Mucosa of rectum (tissue), 2 donors: ENCODE data around the gene EPHA7.

ENCODE experiments used
- H3K27ac ChIP-seq, 2 donors: one replicate each; pipeline ENCODE4 v1.7.0; 2013; ENCODE audit warnings: inconsistent platforms in 2 of 2, low read depth in 2 of 2, low read length in 2 of 2
- H3K27me3 ChIP-seq, 2 donors: one replicate each; pipeline ENCODE4 v1.7.0; 2013; ENCODE audit warnings: low read length in 2 of 2; ENCODE audit not compliant: control insufficient read depth in 2 of 2, insufficient read depth in 2 of 2
- H3K36me3 ChIP-seq, 2 donors: one replicate each; pipeline ENCODE4 v1.7.0; 2013; ENCODE audit warnings: low read length in 2 of 2; ENCODE audit not compliant: control insufficient read depth in 2 of 2, insufficient read depth in 2 of 2
- H3K4me1 ChIP-seq, 2 donors: one replicate each; pipeline ENCODE4 v1.7.0; 2013; ENCODE audit warnings: low read length in 2 of 2, mild to moderate bottlenecking in 1 of 2; ENCODE audit not compliant: control insufficient read depth in 2 of 2, insufficient read depth in 2 of 2
- H3K4me3 ChIP-seq, 2 donors: one replicate each; pipeline ENCODE4 v1.7.0; 2013; ENCODE audit warnings: low read length in 2 of 2
- H3K9ac ChIP-seq, 2 donors: one replicate each; pipeline ENCODE4 v1.7.0; 2013; ENCODE audit warnings: low read length in 2 of 2, low read depth in 1 of 2, mild to moderate bottlenecking in 1 of 2
- H3K9me3 ChIP-seq, 2 donors: one replicate each; pipeline ENCODE4 v1.7.0; 2013; ENCODE audit warnings: low read length in 2 of 2; ENCODE audit not compliant: control insufficient read depth in 2 of 2
- donor health status: healthy.
- donor health status: Normal muscosa, but diverticular disease.

Gene EPHA7

DNA sequence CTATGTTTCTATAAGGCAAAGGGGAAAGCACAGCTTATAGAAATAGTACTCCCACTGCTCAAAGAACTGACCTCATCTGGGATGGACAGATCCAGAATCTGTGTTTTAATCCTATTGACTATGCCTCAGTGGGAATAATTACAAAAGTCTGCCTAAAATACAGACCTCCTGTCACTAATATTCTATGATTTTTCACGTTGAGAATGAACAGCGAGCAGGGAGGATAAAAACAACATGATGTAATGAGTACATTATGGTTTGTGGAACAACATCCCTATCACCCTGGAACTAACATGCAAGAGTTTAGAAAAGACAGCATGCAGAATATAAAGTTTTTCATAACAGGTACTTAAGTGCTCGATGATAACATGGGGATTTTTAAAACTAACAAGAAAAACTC, 53.9 kb downstream of the EPHA7 start:
- no peak overlapping the region for H3K9ac ChIP-seq
- no peaks in the 10 kb centered on the region for H3K36me3 ChIP-seq
- H3K4me3 ChIP-seq: no peak overlapping the region
- no peaks in the 10 kb centered on the region for H3K27me3 ChIP-seq
- no peaks in the 10 kb centered on the region for H3K9me3 ChIP-seq
- no peaks in the 10 kb centered on the region for H3K4me1 ChIP-seq
- no peak overlapping the region for H3K27ac ChIP-seq

DNA sequence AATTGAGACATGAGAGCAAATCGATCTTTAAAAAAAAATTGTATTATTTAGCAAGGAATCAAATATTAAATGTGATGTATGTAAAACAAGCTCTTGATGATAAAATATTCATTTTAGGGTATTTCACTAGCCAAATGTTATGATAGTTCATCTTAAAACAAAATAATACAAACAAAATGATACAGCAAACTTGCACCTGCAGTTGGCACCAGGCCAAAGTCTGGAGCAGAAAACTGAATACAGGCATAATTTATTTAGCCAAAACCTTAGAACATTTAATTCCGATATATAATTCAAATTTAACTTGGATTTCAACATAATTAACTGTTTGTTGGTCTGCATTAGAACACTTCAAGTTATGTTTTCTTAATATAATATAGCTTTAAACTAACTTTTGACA, 60.9 kb downstream of the EPHA7 start:
- Histone ChIP-seq H3K36me3 (no peaks in the 10 kb centered on the region), H3K4me1 (no peaks in the 10 kb centered on the region), H3K4me3 (no peak overlapping the region), H3K27me3 (no peaks in the 10 kb centered on the region), H3K9me3 (no peaks in the 10 kb centered on the region), H3K9ac (no peak overlapping the region), H3K27ac (no peak overlapping the region)

DNA sequence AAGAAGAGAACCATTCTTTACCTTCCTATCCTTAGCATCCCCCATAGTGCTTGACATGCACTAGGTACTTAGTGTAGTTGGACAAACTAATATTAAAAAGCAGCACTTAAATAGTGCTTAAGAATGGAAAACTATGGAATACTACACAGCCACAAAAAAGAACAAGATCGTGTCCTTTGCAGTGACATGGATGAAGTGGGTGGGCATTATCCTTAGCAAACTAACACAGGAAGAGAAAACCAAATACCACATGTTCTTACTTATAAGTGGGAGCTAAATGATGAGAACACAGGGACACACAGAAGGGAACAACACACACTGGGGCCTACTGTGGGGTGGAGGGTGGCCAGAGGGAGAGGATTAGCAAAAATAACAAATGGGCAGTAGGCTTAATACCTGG, 66.8 kb downstream of the EPHA7 start:
- Histone ChIP-seq H3K27ac (no peak overlapping the region), H3K36me3 (no peaks in the 10 kb centered on the region), H3K27me3 (no peaks in the 10 kb centered on the region), H3K9ac (no peak overlapping the region), H3K4me3 (no peak overlapping the region), H3K4me1 (no peaks in the 10 kb centered on the region), H3K9me3 (no peaks in the 10 kb centered on the region)

DNA sequence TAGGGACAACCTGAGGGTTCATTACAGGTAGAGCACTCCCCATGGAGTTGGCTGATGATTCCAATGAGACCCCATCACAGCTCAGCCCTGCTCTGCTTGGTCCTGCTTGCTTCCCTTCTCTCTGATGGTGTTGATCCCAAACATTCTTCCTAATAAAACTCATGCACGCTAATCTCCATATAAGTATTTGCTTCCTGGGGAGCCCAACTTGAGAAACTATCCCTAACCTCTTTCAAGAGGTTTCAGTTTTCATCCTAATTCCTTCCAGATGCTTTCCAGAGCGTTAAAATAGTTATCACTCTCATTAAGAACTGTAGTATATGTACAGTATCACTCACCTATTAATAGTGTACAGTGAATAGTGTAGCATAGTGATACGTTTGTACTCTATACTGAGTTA, 68.1 kb downstream of the EPHA7 start:
- Histone ChIP-seq H3K36me3 (no peaks in the 10 kb centered on the region), H3K9ac (no peak overlapping the region), H3K4me1 (no peaks in the 10 kb centered on the region), H3K27ac (no peak overlapping the region), H3K4me3 (no peak overlapping the region), H3K9me3 (no peaks in the 10 kb centered on the region), H3K27me3 (no peaks in the 10 kb centered on the region)

DNA sequence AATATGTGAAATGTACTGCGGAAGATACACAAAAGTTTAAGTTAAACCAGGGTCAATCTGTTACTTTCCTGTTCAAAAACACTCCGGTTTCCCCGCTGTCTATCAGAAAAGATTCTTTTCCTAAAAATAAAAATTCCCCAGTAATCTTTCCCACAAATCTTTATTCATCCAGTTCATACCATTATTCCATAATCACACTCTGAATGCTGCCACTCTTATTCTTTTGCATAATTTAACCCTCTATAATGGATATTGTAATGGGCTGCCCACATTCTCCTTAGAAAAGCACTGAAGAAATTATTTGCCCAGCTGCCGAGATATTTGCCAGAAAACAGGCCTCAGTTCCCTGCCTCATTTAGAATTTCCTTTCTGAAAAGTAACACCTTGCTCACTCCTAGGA, 68.6 kb downstream of the EPHA7 start:
- Histone ChIP-seq H3K9me3 (no peaks in the 10 kb centered on the region), H3K27me3 (no peaks in the 10 kb centered on the region), H3K9ac (no peak overlapping the region), H3K4me1 (no peaks in the 10 kb centered on the region), H3K4me3 (no peak overlapping the region), H3K36me3 (no peaks in the 10 kb centered on the region), H3K27ac (no peak overlapping the region)

DNA sequence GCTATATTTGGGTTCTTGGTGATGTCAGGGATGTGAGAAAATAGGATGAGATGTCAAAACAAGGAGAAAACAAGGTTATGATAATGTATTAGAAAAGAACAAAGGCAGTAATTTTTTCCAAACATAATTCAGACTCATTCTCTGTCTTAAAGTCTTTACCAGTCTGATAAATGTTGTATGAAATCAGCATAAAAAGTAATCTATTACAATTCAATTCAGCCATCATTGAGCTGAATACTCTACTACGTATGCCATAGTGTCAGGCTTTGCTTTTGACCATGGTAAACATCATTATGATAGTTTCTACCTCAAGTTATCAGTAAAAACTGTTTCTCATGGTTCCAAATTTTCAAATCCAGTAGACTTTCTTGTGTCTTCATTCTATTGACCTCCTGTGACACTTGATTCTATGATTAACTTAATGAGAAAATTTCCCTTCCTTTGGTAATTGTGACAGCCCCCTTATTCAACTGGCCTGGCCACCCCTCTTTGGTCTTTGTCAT, 75.0 kb downstream of the EPHA7 start:
- Histone ChIP-seq H3K4me3 (no peak overlapping the region), H3K9ac (no peak overlapping the region), H3K36me3 (no peaks in the 10 kb centered on the region), H3K9me3 (no peaks in the 10 kb centered on the region), H3K4me1 (no peaks in the 10 kb centered on the region), H3K27me3 (no peaks in the 10 kb centered on the region), H3K27ac (no peak overlapping the region)

DNA sequence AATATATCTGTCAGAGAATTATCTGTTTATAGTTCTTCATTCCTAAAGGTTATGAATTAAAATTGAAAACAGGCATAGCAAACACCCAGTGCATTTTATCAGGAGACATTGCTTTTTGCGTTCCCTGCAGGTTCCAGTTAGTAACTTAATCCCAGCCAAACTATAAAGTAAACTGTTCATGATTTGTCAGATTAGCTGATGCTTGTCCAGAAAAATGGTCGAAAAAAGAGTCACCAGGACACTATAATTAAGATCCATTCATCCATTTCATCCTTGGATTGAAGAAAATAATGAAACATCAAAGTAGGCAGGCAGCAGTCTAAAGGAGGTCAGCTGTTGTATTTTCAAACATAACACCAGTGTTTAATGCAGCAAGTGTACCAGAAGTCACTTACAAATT, 75.9 kb downstream of the EPHA7 start:
- Histone ChIP-seq H3K4me3 (no peak overlapping the region), H3K4me1 (no peaks in the 10 kb centered on the region), H3K9me3 (no peaks in the 10 kb centered on the region), H3K9ac (no peak overlapping the region), H3K27ac (no peak overlapping the region), H3K36me3 (no peaks in the 10 kb centered on the region), H3K27me3 (no peaks in the 10 kb centered on the region)

DNA sequence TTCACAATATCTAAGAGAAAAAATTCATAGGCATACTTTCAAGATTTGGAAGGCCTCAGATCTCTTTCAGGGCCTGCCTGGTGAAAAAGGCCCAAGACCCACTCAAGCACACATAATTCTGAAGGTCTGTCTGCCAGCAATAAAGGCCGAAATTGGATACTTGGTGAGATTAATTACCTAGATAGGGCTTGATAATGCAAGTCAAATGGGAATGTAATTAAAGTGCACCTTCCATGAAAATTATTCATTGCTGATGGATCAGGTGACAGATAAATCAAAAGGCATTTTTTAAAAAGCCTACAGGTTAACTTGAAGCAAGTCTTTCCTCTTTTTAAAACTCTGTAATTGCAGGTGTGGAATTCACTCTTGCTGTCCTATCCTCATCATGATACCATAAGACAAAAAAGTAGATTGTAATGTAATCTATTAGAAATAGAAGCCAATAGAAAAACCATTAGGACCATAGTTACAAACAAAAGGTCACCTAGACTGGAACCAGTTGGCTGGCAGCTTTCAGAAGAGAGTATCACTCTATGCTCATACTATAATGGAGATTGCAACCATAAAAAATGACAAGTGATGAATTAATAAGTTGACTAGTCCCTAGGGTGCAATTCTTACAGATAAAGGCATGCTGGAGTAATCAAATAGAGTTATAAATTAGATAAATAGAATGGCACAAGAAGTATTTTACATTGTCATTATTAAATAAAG, 77.3 kb downstream of the EPHA7 start:
- Histone ChIP-seq H3K36me3 (no peaks in the 10 kb centered on the region), H3K9me3 (no peaks in the 10 kb centered on the region), H3K4me3 (no peak overlapping the region), H3K27me3 (no peaks in the 10 kb centered on the region), H3K4me1 (no peaks in the 10 kb centered on the region), H3K9ac (no peak overlapping the region), H3K27ac (no peak overlapping the region)

DNA sequence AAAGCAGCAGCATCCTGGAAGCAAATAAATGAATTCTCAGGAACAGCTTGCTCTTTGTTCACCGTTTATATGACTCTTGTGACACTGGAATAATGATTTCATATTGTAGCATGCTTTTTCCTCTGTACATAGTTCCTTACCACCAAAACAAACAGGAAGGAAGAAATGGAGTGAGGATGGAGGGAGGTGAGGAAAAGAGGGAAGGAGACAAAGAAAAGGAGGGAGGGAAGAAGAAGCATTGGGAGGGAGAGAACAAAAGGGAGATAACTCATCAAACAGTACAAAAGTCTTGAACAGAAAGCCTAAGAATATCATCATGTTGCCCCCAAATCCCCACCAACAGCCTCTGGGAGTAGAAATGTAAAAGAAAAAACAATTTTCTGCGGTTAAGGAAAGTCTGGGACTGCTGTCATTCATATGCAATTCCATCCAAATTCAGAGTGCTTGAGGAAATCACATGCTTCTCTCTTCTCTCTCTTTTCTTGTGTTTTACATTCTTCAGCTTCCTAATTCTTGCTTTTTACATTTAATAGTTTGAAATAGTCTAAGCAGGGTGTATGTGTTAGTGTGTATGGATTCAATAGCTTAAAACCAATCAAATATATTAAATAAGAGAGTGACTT, 81.5 kb downstream of the EPHA7 start:
- Histone ChIP-seq H3K36me3 (no peaks in the 10 kb centered on the region), H3K4me1 (no peaks in the 10 kb centered on the region), H3K4me3 (no peak overlapping the region), H3K9ac (no peak overlapping the region), H3K27ac (no peak overlapping the region), H3K27me3 (no peaks in the 10 kb centered on the region), H3K9me3 (no peaks in the 10 kb centered on the region)

DNA sequence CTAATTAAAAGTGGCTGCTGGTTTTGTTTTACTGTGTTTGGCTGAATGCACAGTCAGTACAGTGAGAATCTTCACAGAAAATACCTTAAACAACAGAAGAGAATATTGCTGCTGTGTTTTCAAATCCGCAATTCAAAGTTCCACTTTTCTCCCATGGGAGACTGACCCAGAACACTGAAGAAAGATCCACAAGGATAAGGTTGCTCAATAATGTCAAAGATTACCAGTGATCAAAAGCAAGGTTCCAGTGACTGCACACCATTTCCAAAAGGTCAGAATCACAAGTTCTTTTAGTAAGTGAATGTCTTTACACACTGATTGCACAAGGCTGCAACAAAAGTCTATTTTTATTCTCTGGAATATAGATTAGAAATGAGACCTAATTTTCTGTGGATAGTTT, 82.3 kb downstream of the EPHA7 start:
- Histone ChIP-seq H3K9me3 (no peaks in the 10 kb centered on the region), H3K9ac (no peak overlapping the region), H3K4me3 (no peak overlapping the region), H3K4me1 (no peaks in the 10 kb centered on the region), H3K36me3 (no peaks in the 10 kb centered on the region), H3K27ac (no peak overlapping the region), H3K27me3 (no peaks in the 10 kb centered on the region)
